HT1080 (cell line): ENCODE data around the gene SH3PXD2A. TPM values are rescaled to one million over a fixed set of nuclear protein-coding genes. Genes with fewer than 3 reads are reported as not detected.
A peak's percentile ranks its signal among the peaks of the same experiment; 100 is the strongest.

Source experiments
- DNase-seq: peaks from one replicate; pipeline ENCODE4 v3.0.0-alpha.2; 2015; ENCODE audit warnings: low read depth
- total RNA-seq: library from RNA; depleted of rRNA; stranded (reverse); fragments of >200 nt; shearing (Covaris generic); gene quantifications from 2 replicates; pipeline ENCODE4 v1.2.3, GENCODE V29; 2014

Gene SH3PXD2A
- total RNA-seq, 1 experiment from 2014 or later, result 5.8 TPM

- DNase-seq, result no peak
Measured at GRCh38 chr10:103876155-103876554, 20.8 kb upstream of the SH3PXD2A start.

GRCh38 chr10:103874730-103875129 is 19.4 kb upstream of the SH3PXD2A start:
- DNase-seq, result no peak

- peak; percentile 75 for DNase-seq
Measured at GRCh38 chr10:103872137-103872931, 17.0 kb upstream of the SH3PXD2A start.

GRCh38 chr10:103871006-103871405 is 15.6 kb upstream of the SH3PXD2A start:
- DNase-seq, result no peak

GRCh38 chr10:103870516-103870915 is 15.1 kb upstream of the SH3PXD2A start:
- DNase-seq, result peak; percentile 15

- DNase-seq, result no peak
Measured at GRCh38 chr10:103869336-103869735, 14.0 kb upstream of the SH3PXD2A start.

GRCh38 chr10:103868200-103868599 is 12.8 kb upstream of the SH3PXD2A start:
- no peak for DNase-seq

GRCh38 chr10:103861505-103861904 is 6.1 kb upstream of the SH3PXD2A start:
- peak; percentile 72 for DNase-seq

- DNase-seq, result peak; percentile 81
Measured at GRCh38 chr10:103859161-103860086, 4.0 kb upstream of the SH3PXD2A start.

GRCh38 chr10:103858360-103858759 is 3.0 kb upstream of the SH3PXD2A start:
- DNase-seq, result no peak

- DNase-seq, result no peak
Measured at GRCh38 chr10:103856797-103857170, 1.4 kb upstream of the SH3PXD2A start.

GRCh38 chr10:103855852-103856796 is 748 bp upstream of the SH3PXD2A start:
- no peak for DNase-seq

GRCh38 chr10:103854686-103855391 is 537 bp downstream of the SH3PXD2A start:
- peak; percentile 57 for DNase-seq

- no peak for DNase-seq
Measured at GRCh38 chr10:103854265-103854685, 1.1 kb downstream of the SH3PXD2A start.

GRCh38 chr10:103853428-103854264 is 1.7 kb downstream of the SH3PXD2A start:
- DNase-seq, result no peak

- DNase-seq, result no peak
Measured at GRCh38 chr10:103852856-103853255, 2.5 kb downstream of the SH3PXD2A start.

GRCh38 chr10:103852189-103852711 is 3.1 kb downstream of the SH3PXD2A start:
- DNase-seq, result no peak

- DNase-seq, result no peak
Measured at GRCh38 chr10:103851261-103851660, 4.1 kb downstream of the SH3PXD2A start.

GRCh38 chr10:103850572-103850895 is 4.8 kb downstream of the SH3PXD2A start:
- no peak for DNase-seq
